HepG2 (cell line): ENCODE measurements around the gene GJC2. TPM values are rescaled to one million over a fixed set of nuclear protein-coding genes. Genes with fewer than 3 reads are reported as not detected.

Experiments used
- ATF7 ChIP-seq, 2 experiments: fragments of 450-650 bp in 1 of 2; sonication (generic) in 1 of 2; formaldehyde crosslinking in 1 of 2; IDR thresholded peaks; 2 replicates each; pipeline versions ENCODE4 v1.4.0 to v1.6.1; 2016 to 2020; ENCODE audit warnings: antibody characterized with exemption in 1 of 2, mild to moderate bottlenecking in 1 of 2, missing genetic modification reagents in 1 of 2
- ATF7-NPFF ChIP-seq: sonication (generic); formaldehyde crosslinking; IDR thresholded peaks from 2 replicates; pipeline ENCODE4 v1.8.1; 2023; ENCODE audit warnings: mild to moderate bottlenecking, low read depth, missing genetic modification reagents, moderate library complexity
- CHCHD3 ChIP-seq: sonication (generic); formaldehyde crosslinking; IDR thresholded peaks from 2 replicates; pipeline ENCODE4 v1.8.0; 2022; ENCODE audit warnings: mild to moderate bottlenecking, missing genetic modification reagents, moderate library complexity
- JARID2 ChIP-seq: sonication (generic); formaldehyde crosslinking; IDR thresholded peaks from 2 replicates; pipeline ENCODE4 v1.8.1; 2023; ENCODE audit warnings: missing genetic modification reagents, inconsistent platforms; ENCODE audit not compliant: insufficient replicate concordance
- KLF12 ChIP-seq: sonication (generic); formaldehyde crosslinking; IDR thresholded peaks from 2 replicates; pipeline ENCODE4 v1.4.0; 2020; ENCODE audit warnings: missing genetic modification reagents, borderline replicate concordance
- KLF16 ChIP-seq, 2 experiments: sonication (generic) in 1 of 2; formaldehyde crosslinking in 1 of 2; IDR thresholded peaks; 2 replicates each; pipeline versions ENCODE4 v1.6.1 to v1.8.0; 2016 to 2023; ENCODE audit warnings: missing genetic modification reagents in 2 of 2, missing compliant biosample characterization in 1 of 2
- MBNL3 ChIP-seq: fragments of 250-450 bp; sonication (Bioruptor Pico); conservative IDR thresholded peaks from 2 replicates; pipeline ENCODE4 v1.8.0; 2022; ENCODE audit warnings: mild to moderate bottlenecking, inconsistent platforms
- REXO4 ChIP-seq: sonication (generic); formaldehyde crosslinking; IDR thresholded peaks from 2 replicates; pipeline ENCODE4 v1.8.0; 2022; ENCODE audit warnings: missing genetic modification reagents, mild to moderate bottlenecking, borderline replicate concordance
- TBX3 ChIP-seq: fragments of 450-650 bp; IDR thresholded peaks from 2 replicates; pipeline ENCODE4 v1.6.1; 2017; ENCODE audit warnings: antibody characterized with exemption, mild to moderate bottlenecking, inconsistent platforms, borderline replicate concordance
- TCF7L2 ChIP-seq: IDR thresholded peaks from 2 replicates; pipeline ENCODE4 v1.6.1; 2011; ENCODE audit warnings: mild to moderate bottlenecking, low read depth, low read length, moderate library complexity
- U2AF1 ChIP-seq: fragments of 200-400 bp; formaldehyde crosslinking; optimal IDR thresholded peaks from 2 replicates; pipeline ENCODE3; 2017; ENCODE audit warnings: mild to moderate bottlenecking, low read depth, low read length
- ZNF225 ChIP-seq: sonication (generic); formaldehyde crosslinking; IDR thresholded peaks from 2 replicates; pipeline ENCODE4 v1.4.0; 2020; ENCODE audit warnings: mild to moderate bottlenecking, missing genetic modification reagents
- ZNF232 ChIP-seq: sonication (generic); formaldehyde crosslinking; IDR thresholded peaks from 2 replicates; pipeline ENCODE4 v1.4.0; 2020; ENCODE audit warnings: missing genetic modification reagents, borderline replicate concordance
- ZNF260 ChIP-seq: sonication (generic); formaldehyde crosslinking; IDR thresholded peaks from 2 replicates; pipeline ENCODE4 v1.4.0; 2020; ENCODE audit warnings: missing genetic modification reagents, low read depth, mild to moderate bottlenecking, borderline replicate concordance
- ZNF292 ChIP-seq: sonication (generic); formaldehyde crosslinking; IDR thresholded peaks from 2 replicates; pipeline ENCODE4 v1.8.1; 2022; ENCODE audit warnings: mild to moderate bottlenecking, low read depth, missing genetic modification reagents, borderline replicate concordance
- ZNF598 ChIP-seq: sonication (generic); formaldehyde crosslinking; IDR thresholded peaks from 2 replicates; pipeline ENCODE4 v1.5.1; 2020; ENCODE audit warnings: mild to moderate bottlenecking, missing genetic modification reagents, borderline replicate concordance
- ZNF614 ChIP-seq: IDR thresholded peaks from 2 replicates; pipeline ENCODE4 v1.6.1; 2018; ENCODE audit warnings: missing biosample characterization, missing genetic modification reagents, inconsistent platforms, borderline replicate concordance
- ZNF670 ChIP-seq: sonication (generic); formaldehyde crosslinking; IDR thresholded peaks from 2 replicates; pipeline ENCODE4 v1.8.0; 2022; ENCODE audit warnings: mild to moderate bottlenecking, missing genetic modification reagents, borderline replicate concordance
- ZNF768 ChIP-seq: sonication (generic); formaldehyde crosslinking; IDR thresholded peaks from 2 replicates; pipeline ENCODE4 v1.4.0; 2020; ENCODE audit warnings: missing genetic modification reagents
- polyA plus RNA-seq, 8 experiments: library from polyadenylated mRNA; depleted of rRNA in 3 of 8; stranded (reverse) in 7 of 8; unstranded in 1 of 8; fragments of >200 nt; fragmentation: Illumina TruSeq in 4 of 8; extraction: Trizol in 4 of 8; gene quantifications; 2 replicates each; pipeline versions ENCODE4 v1.2.1 to v1.2.3, GENCODE V29; 2011 to 2016; ENCODE audit warnings: low read depth in 4 of 8, missing spikeins in 1 of 8, mixed read lengths in 1 of 8; ENCODE audit not compliant: insufficient read depth in 1 of 8
- total RNA-seq, 5 experiments: library from RNA; depleted of rRNA; stranded (reverse); fragments of >200 nt; fragmentation: Illumina TruSeq; extraction: Trizol; gene quantifications; 2 replicates each; pipeline ENCODE4 v1.2.3, GENCODE V29; 2016; ENCODE audit warnings: low read depth in 1 of 5
- TF ChIP-seq, protein P1 (sequence below): sonication (generic); formaldehyde crosslinking; IDR thresholded peaks from 2 replicates; pipeline ENCODE4 v1.4.0; 2020; ENCODE audit warnings: missing genetic modification reagents
- TF ChIP-seq, protein P2 (sequence below): sonication (generic); formaldehyde crosslinking; IDR thresholded peaks from 2 replicates; pipeline ENCODE4 v1.4.0; 2020; ENCODE audit warnings: missing genetic modification reagents; ENCODE audit errors: not compliant biosample characterization
- TF ChIP-seq, protein P3 (sequence below): sonication (generic); formaldehyde crosslinking; IDR thresholded peaks from 2 replicates; pipeline ENCODE4 v1.5.0; 2020; ENCODE audit warnings: mild to moderate bottlenecking, missing genetic modification reagents
- TF ChIP-seq, protein P4 (sequence below): sonication (generic); formaldehyde crosslinking; IDR thresholded peaks from 2 replicates; pipeline ENCODE4 v1.5.0; 2020; ENCODE audit warnings: missing genetic modification reagents

Gene GJC2
- total and polyA plus RNA-seq, 2 of the 13 experiments (the other 11 are each of a cell fraction or from before 2014, with no cell fraction given) = 1.6 to 3.8 TPM

DNA sequence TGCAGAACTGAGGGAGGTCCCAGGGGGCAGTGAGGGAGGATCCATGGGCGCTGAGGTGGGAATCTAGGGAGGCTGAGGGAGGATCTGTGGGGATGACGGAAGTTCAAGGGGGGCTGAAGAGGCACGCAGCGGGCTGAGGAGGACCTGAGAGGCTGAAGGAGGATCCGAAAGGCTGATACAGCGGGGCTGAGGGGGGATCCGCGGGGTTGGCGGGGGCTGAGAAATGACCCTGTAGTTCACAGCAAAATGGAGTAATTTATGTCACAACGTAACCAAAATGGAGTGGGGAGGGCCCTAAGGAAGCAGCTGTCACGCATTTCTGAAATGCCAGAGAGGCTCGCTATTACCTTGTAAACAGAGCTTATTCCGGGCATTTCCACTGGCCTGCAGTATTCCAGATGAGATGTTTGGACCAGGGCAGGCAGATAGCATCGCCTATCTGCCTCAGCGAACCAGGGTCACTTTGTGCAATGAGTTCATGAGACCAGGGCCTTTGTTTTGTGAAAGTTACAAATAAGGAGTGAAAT, 39.7 kb upstream of the GJC2 start (continued):
- TF ChIP-seq KLF16 (CRISPR knock-in tag; IDR thresholded peaks at IDR 0.05) (no peak), ZNF614 (CRISPR knock-in tag) (no peak), REXO4 (CRISPR knock-in tag) (no peak), TBX3 (no peak), ZNF598 (CRISPR knock-in tag) (no peak), ATF7-NPFF (no peak), ZNF670 (CRISPR knock-in tag) (no peak), JARID2 (CRISPR knock-in tag) (no peak), ZNF768 (CRISPR knock-in tag) (no peak), CHCHD3 (CRISPR knock-in tag) (no peak), KLF12 (CRISPR knock-in tag) (no peak), TCF7L2 (no peak), ATF7 (IDR thresholded peaks at IDR 0.05) (no peak), ATF7 (CRISPR knock-in tag; IDR thresholded peaks at IDR 0.05) (no peak), U2AF1 (no peak), ZNF292 (CRISPR knock-in tag) (no peak), MBNL3 (CRISPR knock-in tag) (no peak), ZNF225 (CRISPR knock-in tag) (no peak), ZNF232 (CRISPR knock-in tag) (no peak), ZNF260 (CRISPR knock-in tag) (no peak)
- TF ChIP-seq, protein P1, sequence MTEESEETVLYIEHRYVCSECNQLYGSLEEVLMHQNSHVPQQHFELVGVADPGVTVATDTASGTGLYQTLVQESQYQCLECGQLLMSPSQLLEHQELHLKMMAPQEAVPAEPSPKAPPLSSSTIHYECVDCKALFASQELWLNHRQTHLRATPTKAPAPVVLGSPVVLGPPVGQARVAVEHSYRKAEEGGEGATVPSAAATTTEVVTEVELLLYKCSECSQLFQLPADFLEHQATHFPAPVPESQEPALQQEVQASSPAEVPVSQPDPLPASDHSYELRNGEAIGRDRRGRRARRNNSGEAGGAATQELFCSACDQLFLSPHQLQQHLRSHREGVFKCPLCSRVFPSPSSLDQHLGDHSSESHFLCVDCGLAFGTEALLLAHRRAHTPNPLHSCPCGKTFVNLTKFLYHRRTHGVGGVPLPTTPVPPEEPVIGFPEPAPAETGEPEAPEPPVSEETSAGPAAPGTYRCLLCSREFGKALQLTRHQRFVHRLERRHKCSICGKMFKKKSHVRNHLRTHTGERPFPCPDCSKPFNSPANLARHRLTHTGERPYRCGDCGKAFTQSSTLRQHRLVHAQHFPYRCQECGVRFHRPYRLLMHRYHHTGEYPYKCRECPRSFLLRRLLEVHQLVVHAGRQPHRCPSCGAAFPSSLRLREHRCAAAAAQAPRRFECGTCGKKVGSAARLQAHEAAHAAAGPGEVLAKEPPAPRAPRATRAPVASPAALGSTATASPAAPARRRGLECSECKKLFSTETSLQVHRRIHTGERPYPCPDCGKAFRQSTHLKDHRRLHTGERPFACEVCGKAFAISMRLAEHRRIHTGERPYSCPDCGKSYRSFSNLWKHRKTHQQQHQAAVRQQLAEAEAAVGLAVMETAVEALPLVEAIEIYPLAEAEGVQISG = peak; percentile 63; the same call in 1 of the 2 replicates
- TF ChIP-seq, protein P2, sequence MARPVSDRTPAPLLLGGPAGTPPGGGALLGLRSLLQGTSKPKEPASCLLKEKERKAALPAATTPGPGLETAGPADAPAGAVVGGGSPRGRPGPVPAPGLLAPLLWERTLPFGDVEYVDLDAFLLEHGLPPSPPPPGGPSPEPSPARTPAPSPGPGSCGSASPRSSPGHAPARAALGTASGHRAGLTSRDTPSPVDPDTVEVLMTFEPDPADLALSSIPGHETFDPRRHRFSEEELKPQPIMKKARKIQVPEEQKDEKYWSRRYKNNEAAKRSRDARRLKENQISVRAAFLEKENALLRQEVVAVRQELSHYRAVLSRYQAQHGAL (CRISPR knock-in tag) = no peak
- TF ChIP-seq, protein P3, sequence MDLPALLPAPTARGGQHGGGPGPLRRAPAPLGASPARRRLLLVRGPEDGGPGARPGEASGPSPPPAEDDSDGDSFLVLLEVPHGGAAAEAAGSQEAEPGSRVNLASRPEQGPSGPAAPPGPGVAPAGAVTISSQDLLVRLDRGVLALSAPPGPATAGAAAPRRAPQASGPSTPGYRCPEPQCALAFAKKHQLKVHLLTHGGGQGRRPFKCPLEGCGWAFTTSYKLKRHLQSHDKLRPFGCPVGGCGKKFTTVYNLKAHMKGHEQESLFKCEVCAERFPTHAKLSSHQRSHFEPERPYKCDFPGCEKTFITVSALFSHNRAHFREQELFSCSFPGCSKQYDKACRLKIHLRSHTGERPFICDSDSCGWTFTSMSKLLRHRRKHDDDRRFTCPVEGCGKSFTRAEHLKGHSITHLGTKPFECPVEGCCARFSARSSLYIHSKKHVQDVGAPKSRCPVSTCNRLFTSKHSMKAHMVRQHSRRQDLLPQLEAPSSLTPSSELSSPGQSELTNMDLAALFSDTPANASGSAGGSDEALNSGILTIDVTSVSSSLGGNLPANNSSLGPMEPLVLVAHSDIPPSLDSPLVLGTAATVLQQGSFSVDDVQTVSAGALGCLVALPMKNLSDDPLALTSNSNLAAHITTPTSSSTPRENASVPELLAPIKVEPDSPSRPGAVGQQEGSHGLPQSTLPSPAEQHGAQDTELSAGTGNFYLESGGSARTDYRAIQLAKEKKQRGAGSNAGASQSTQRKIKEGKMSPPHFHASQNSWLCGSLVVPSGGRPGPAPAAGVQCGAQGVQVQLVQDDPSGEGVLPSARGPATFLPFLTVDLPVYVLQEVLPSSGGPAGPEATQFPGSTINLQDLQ (CRISPR knock-in tag) = no peak
- TF ChIP-seq, protein P4, sequence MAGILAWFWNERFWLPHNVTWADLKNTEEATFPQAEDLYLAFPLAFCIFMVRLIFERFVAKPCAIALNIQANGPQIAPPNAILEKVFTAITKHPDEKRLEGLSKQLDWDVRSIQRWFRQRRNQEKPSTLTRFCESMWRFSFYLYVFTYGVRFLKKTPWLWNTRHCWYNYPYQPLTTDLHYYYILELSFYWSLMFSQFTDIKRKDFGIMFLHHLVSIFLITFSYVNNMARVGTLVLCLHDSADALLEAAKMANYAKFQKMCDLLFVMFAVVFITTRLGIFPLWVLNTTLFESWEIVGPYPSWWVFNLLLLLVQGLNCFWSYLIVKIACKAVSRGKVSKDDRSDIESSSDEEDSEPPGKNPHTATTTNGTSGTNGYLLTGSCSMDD = no peak
